GM06990 (cell line): ENCODE measurements around the gene SPRY2.

ENCODE experiments used
- DNase-seq: peaks from one replicate; pipeline ENCODE4 v3.0.0-alpha.2; 2011; ENCODE audit not compliant: insufficient read length; ENCODE audit errors: extremely low read depth
- H3K27me3 ChIP-seq: replicated peaks from 2 replicates; pipeline ENCODE4 v1.6.0; 2011; ENCODE audit warnings: low read length; ENCODE audit not compliant: control insufficient read depth, insufficient read depth
- H3K36me3 ChIP-seq: 2 replicates; pipeline ENCODE4 v1.5.1; 2011; ENCODE audit warnings: low read length; ENCODE audit not compliant: control insufficient read depth, insufficient read depth
- H3K4me3 ChIP-seq: replicated peaks from 2 replicates; pipeline ENCODE4 v1.5.1; 2011; ENCODE audit warnings: low read depth, mild to moderate bottlenecking, control low read depth, low read length
- CTCF ChIP-seq: IDR thresholded peaks from 2 replicates; pipeline ENCODE4 v1.5.1; 2011; ENCODE audit warnings: low read length, control low read depth, mild to moderate bottlenecking, inconsistent platforms; ENCODE audit not compliant: insufficient read depth, poor library complexity, severe bottlenecking

The SPRY2 gene

GRCh38 chr13:80386002-80386401 lies 45.1 kb upstream of the SPRY2 start:
- Histone ChIP-seq H3K4me3 (no peak overlapping the region), H3K36me3 (no peaks in the 10 kb centered on the region), H3K27me3 (no peaks in the 10 kb centered on the region)
- no peak for DNase-seq
- TF ChIP-seq CTCF = no peak

- no peak for DNase-seq
- no peak for TF ChIP-seq CTCF
- H3K27me3 ChIP-seq = no peaks in the 10 kb centered on the region
- H3K36me3 ChIP-seq = no peaks in the 10 kb centered on the region
- no peak overlapping the region for H3K4me3 ChIP-seq
These were observed 41.6 kb upstream of the SPRY2 start for GRCh38 chr13:80382576-80382975.

GRCh38 chr13:80379245-80379644 lies 38.3 kb upstream of the SPRY2 start:
- Histone ChIP-seq H3K4me3 (no peak overlapping the region), H3K27me3 (no peaks in the 10 kb centered on the region), H3K36me3 (no peaks in the 10 kb centered on the region)
- TF ChIP-seq CTCF = no peak
- no peak for DNase-seq

GRCh38 chr13:80376554-80376953 lies 35.6 kb upstream of the SPRY2 start:
- H3K27me3 ChIP-seq = no peaks in the 10 kb centered on the region
- TF ChIP-seq CTCF = no peak

GRCh38 chr13:80374901-80375300 lies 34.0 kb upstream of the SPRY2 start:
- TF ChIP-seq CTCF = no peak
- Histone ChIP-seq H3K36me3 (no peaks in the 10 kb centered on the region), H3K4me3 (no peak overlapping the region), H3K27me3 (no peaks in the 10 kb centered on the region)
- DNase-seq = no peak

More at GRCh38 chr13:80376554-80376953, 35.6 kb upstream of the SPRY2 start:
- Histone ChIP-seq H3K36me3 (no peaks in the 10 kb centered on the region), H3K4me3 (no peak overlapping the region)
- no peak for DNase-seq

GRCh38 chr13:80374444-80374843 lies 33.5 kb upstream of the SPRY2 start:
- TF ChIP-seq CTCF = no peak
- H3K36me3 ChIP-seq = no peaks in the 10 kb centered on the region
- no peak overlapping the region for H3K4me3 ChIP-seq
- DNase-seq = no peak
- H3K27me3 ChIP-seq = no peaks in the 10 kb centered on the region
